ENCODE measurements around the gene EIF4G3. TPM values are rescaled to one million over a fixed set of nuclear protein-coding genes. Genes with fewer than 3 reads are reported as not detected.

The EIF4G3 gene
- total and polyA plus RNA-seq, 2 donors (not counting 1 experiment from before 2014, with no cell fraction given): 33.6 to 76.0 TPM

DNA sequence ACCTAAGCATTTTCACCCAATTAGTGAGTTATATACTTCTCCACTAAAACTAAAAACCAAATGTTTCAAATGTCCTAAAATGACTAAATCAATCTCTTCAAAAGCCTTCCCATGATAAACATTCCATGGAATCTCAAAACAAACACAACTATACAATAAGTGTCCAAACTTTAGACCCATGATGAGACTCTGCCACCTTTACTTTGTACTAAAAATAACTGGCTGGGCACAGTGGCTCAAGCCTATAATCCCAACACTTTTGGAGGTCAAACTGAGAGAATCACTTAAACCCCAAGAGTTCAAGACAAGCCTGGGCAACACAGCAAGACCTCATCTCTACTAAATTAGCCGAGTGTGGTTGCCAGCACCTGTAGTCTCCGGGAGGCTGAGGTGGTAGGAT is 87.4 kb downstream of the EIF4G3 start:
- no peak overlapping the region for H3K4me3 ChIP-seq (ENCODE audit: control extremely low read depth in 1 of 5, extremely low read depth in 1 of 5, insufficient read depth in 1 of 5, low read depth in 2 of 5, low read length in 4 of 5)
- Mint-ChIP-seq H3K4me3 (no peak overlapping the region), H3K27ac (no peak overlapping the region), H3K4me1 (peaks cover 36% of the 10 kb centered on the region), H3K27me3 (no peaks in the 10 kb centered on the region), H3K9me3 (ENCODE audit: insufficient read depth) (no peaks in the 10 kb centered on the region)
- H3K79me2 ChIP-seq (ENCODE audit: control insufficient read depth, insufficient read depth, low read length): peaks cover 33% of the 10 kb centered on the region
- peaks cover 15 to 20% of the 10 kb centered on the region in 2 donors for H3K4me1 ChIP-seq (ENCODE audit: control insufficient read depth in 2 of 2, insufficient read depth in 2 of 2, low read length in 2 of 2)
- H3K9ac ChIP-seq (ENCODE audit: low read length): no peak overlapping the region
- peak overlapping the region in 1 of 2 donors; percentile 13 for H3K27ac ChIP-seq (ENCODE audit: low read length in 2 of 2)
- DNase-seq (no peak), ATAC-seq (ENCODE audit: low read depth) (no peak)
- no peaks in the 10 kb centered on the region for H3K27me3 ChIP-seq (replicated peaks in 1 of 4; ENCODE audit: control extremely low read depth in 1 of 4, control insufficient read depth in 3 of 4, insufficient read depth in 4 of 4, low read length in 3 of 4)
- TF ChIP-seq EZH2 (IDR thresholded peaks at IDR 0.05; ENCODE audit: borderline replicate concordance, insufficient read depth, low read depth, low read length, poor library complexity, severe bottlenecking): no peak
- TF ChIP-seq, protein P1, sequence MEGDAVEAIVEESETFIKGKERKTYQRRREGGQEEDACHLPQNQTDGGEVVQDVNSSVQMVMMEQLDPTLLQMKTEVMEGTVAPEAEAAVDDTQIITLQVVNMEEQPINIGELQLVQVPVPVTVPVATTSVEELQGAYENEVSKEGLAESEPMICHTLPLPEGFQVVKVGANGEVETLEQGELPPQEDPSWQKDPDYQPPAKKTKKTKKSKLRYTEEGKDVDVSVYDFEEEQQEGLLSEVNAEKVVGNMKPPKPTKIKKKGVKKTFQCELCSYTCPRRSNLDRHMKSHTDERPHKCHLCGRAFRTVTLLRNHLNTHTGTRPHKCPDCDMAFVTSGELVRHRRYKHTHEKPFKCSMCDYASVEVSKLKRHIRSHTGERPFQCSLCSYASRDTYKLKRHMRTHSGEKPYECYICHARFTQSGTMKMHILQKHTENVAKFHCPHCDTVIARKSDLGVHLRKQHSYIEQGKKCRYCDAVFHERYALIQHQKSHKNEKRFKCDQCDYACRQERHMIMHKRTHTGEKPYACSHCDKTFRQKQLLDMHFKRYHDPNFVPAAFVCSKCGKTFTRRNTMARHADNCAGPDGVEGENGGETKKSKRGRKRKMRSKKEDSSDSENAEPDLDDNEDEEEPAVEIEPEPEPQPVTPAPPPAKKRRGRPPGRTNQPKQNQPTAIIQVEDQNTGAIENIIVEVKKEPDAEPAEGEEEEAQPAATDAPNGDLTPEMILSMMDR (IDR thresholded peaks at IDR 0.05): no peak
- H3K36me3 ChIP-seq (replicated peaks in 1 of 2; ENCODE audit: control extremely low read depth in 1 of 2, control insufficient read depth in 1 of 2, extremely low read depth in 1 of 2, insufficient read depth in 2 of 2, low read length in 1 of 2): peaks cover 7 to 18% of the 10 kb centered on the region in 2 experiments
- H2AFZ ChIP-seq (ENCODE audit: insufficient read depth, low read depth, low read length, poor library complexity, severe bottlenecking): no peak overlapping the region
- H3K4me2 ChIP-seq (replicated peaks; ENCODE audit: low read depth, low read length, poor library complexity, severe bottlenecking): peak overlapping the region; percentile 50
- CTCF ChIA-PET: interaction anchor here (1.0 kb wide), 1 partner anchor 106 kb away, joined by 5 read pairs; no protein-coding TSS in a partner anchor
- intact Hi-C loops (cut with micrococcal nuclease): no loop called here
- H3K9me3 ChIP-seq (ENCODE audit: control extremely low read depth in 1 of 3, control insufficient read depth in 2 of 3, insufficient read depth in 1 of 3, low read length in 2 of 3): peaks cover 0 to 1% (median 0%) of the 10 kb centered on the region in 3 donors
- no CpG with 5 or more reads among the region's 2 CpGs for WGBS (ENCODE audit: insufficient coverage)
- POLR2A ChIA-PET: no interaction called here
- H4K20me1 ChIP-seq (ENCODE audit: control insufficient read depth, insufficient read depth, low read length, poor library complexity, severe bottlenecking): no peaks in the 10 kb centered on the region

DNA sequence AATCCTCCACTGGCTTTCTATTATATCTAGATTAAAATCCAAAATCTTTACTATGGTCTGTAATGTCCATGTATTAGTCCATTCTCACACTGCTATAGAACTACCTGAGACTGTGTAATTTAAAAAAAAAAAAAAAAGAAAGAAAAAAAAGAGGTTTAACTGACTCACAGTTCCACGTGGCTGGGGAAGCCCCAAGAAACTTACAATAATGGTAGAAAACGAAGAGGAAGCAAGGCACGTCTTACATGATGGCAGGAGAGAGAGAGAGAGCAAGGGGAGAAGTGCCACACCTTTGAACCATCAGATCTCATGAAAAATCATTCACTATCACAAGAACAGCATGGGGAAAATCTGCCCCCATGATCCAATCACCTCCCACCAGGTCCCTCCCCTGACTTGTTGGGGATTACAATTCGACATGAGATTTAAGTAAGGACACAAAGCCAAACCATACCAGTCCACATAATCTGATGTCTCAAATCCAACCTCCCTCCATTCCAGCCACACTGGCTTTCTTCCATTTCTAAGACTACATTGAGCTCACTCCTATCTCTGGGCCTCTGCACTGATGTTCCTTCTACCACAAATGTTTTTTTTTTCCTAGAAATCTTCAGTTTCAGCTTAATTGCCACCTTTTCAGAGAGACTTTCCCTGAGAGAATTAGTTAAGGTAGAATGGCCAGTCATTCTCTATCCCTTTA is 92.4 kb downstream of the EIF4G3 start:
- DNase-seq (no peak), ATAC-seq (ENCODE audit: low read depth) (no peak)
- no peak for TF ChIP-seq EZH2 (IDR thresholded peaks at IDR 0.05; ENCODE audit: borderline replicate concordance, insufficient read depth, low read depth, low read length, poor library complexity, severe bottlenecking)
- TF ChIP-seq, protein P1 (IDR thresholded peaks at IDR 0.05): no peak
- no peak overlapping the region for H3K4me3 ChIP-seq (ENCODE audit: control extremely low read depth in 1 of 5, extremely low read depth in 1 of 5, insufficient read depth in 1 of 5, low read depth in 2 of 5, low read length in 4 of 5)
- H3K4me1 ChIP-seq (ENCODE audit: control insufficient read depth in 2 of 2, insufficient read depth in 2 of 2, low read length in 2 of 2): peaks cover 3 to 4% of the 10 kb centered on the region in 2 donors
- peaks cover 11 to 34% of the 10 kb centered on the region in 2 experiments for H3K36me3 ChIP-seq (replicated peaks in 1 of 2; ENCODE audit: control extremely low read depth in 1 of 2, control insufficient read depth in 1 of 2, extremely low read depth in 1 of 2, insufficient read depth in 2 of 2, low read length in 1 of 2)
- no peak overlapping the region for H3K9ac ChIP-seq (ENCODE audit: low read length)
- H3K4me2 ChIP-seq (replicated peaks; ENCODE audit: low read depth, low read length, poor library complexity, severe bottlenecking): no peak overlapping the region
- no peaks in the 10 kb centered on the region for H3K27me3 Mint-ChIP-seq
- H3K27me3 ChIP-seq (replicated peaks in 1 of 4; ENCODE audit: control extremely low read depth in 1 of 4, control insufficient read depth in 3 of 4, insufficient read depth in 4 of 4, low read length in 3 of 4): no peaks in the 10 kb centered on the region
- H2AFZ ChIP-seq (ENCODE audit: insufficient read depth, low read depth, low read length, poor library complexity, severe bottlenecking): no peak overlapping the region
- peak overlapping the region; percentile 23 for H3K27ac Mint-ChIP-seq
- peaks cover 5% of the 10 kb centered on the region for H4K20me1 ChIP-seq (ENCODE audit: control insufficient read depth, insufficient read depth, low read length, poor library complexity, severe bottlenecking)
- intact Hi-C loops (cut with micrococcal nuclease): no loop called here
- no peak overlapping the region for H3K27ac ChIP-seq (ENCODE audit: low read length in 2 of 2)
- H3K4me1 Mint-ChIP-seq: peaks cover 10% of the 10 kb centered on the region
- ChIA-PET CTCF (no interaction called here), POLR2A (no interaction called here)
- no peaks in the 10 kb centered on the region for H3K9me3 Mint-ChIP-seq (ENCODE audit: insufficient read depth)
- peaks cover 58% of the 10 kb centered on the region for H3K79me2 ChIP-seq (ENCODE audit: control insufficient read depth, insufficient read depth, low read length)
- H3K4me3 Mint-ChIP-seq: no peak overlapping the region
- peaks cover 0 to 1% (median 0%) of the 10 kb centered on the region in 3 donors for H3K9me3 ChIP-seq (ENCODE audit: control extremely low read depth in 1 of 3, control insufficient read depth in 2 of 3, insufficient read depth in 1 of 3, low read length in 2 of 3)
- no CpG with 5 or more reads among the region's 4 CpGs for WGBS (ENCODE audit: insufficient coverage)
